WERI-Rb-1 (cell line): ENCODE data around the gene ASB11.
"Not testable (repeated sequence)": the region's sequence is repeated elsewhere in the genome, so short reads cannot be mapped to it uniquely, and the experiment has no call there.

Source experiments
- DNase-seq: peaks from one replicate; pipeline ENCODE4 v3.0.0-alpha.2; 2020
- H3K27ac ChIP-seq: fragments of 250-450 bp; sonication (Bioruptor Pico); 2 replicates; pipeline ENCODE4 v1.5.1; 2020; ENCODE audit warnings: mild to moderate bottlenecking, moderate library complexity
- H3K27me3 ChIP-seq: fragments of 250-450 bp; sonication (Bioruptor Pico); 2 replicates; pipeline ENCODE4 v1.5.1; 2021; ENCODE audit warnings: mild to moderate bottlenecking, low read depth, moderate library complexity; ENCODE audit not compliant: insufficient read depth, severe bottlenecking
- H3K36me3 ChIP-seq: fragments of 250-450 bp; sonication (Bioruptor Pico); 2 replicates; pipeline ENCODE4 v1.5.1; 2020; ENCODE audit warnings: mild to moderate bottlenecking, moderate library complexity
- H3K4me3 ChIP-seq: 2 replicates; pipeline ENCODE4 v1.5.1; 2011; ENCODE audit warnings: low read depth, mild to moderate bottlenecking, control low read depth, low read length
- H3K9me3 ChIP-seq: fragments of 250-450 bp; sonication (Bioruptor Pico); 2 replicates; pipeline ENCODE4 v1.5.1; 2021; ENCODE audit warnings: mild to moderate bottlenecking, moderate library complexity; ENCODE audit not compliant: severe bottlenecking
- TF ChIP-seq, protein P1 (sequence below): IDR thresholded peaks from 2 replicates; pipeline ENCODE4 v1.5.1; 2011; ENCODE audit warnings: low read depth, mild to moderate bottlenecking, control low read depth, inconsistent platforms, low read length

The ASB11 gene

GRCh38 chrX:15310117-15310516 lies 5.3 kb downstream of the ASB11 start:
- TF ChIP-seq, protein P1, sequence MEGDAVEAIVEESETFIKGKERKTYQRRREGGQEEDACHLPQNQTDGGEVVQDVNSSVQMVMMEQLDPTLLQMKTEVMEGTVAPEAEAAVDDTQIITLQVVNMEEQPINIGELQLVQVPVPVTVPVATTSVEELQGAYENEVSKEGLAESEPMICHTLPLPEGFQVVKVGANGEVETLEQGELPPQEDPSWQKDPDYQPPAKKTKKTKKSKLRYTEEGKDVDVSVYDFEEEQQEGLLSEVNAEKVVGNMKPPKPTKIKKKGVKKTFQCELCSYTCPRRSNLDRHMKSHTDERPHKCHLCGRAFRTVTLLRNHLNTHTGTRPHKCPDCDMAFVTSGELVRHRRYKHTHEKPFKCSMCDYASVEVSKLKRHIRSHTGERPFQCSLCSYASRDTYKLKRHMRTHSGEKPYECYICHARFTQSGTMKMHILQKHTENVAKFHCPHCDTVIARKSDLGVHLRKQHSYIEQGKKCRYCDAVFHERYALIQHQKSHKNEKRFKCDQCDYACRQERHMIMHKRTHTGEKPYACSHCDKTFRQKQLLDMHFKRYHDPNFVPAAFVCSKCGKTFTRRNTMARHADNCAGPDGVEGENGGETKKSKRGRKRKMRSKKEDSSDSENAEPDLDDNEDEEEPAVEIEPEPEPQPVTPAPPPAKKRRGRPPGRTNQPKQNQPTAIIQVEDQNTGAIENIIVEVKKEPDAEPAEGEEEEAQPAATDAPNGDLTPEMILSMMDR: no peak
- no peak overlapping the region for H3K4me3 ChIP-seq
- DNase-seq: no peak

DNA sequence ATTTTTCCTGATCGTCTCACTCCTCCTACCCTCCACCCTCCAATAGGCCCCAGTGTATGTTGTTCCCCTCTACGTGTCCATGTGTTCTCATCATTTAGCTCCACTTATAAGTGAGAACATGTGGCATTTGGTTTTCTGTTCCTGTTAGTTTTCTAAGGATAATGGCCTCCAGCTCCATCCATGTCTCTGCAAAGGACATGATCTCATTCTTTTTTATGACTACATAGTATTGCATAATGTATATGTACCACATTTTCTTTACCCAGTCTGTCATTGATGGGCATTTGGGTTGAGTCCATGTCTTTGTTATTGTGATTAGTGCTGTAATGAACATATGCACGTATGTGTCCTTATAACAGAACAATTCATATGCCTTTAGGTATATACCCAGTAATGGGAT lies 9.5 kb downstream of the ASB11 start:
- DNase-seq, H3K27ac ChIP-seq: not testable (repeated sequence)

More at GRCh38 chrX:15310117-15310516, 5.3 kb downstream of the ASB11 start:
- Histone ChIP-seq H3K27me3 (peaks cover 15% of the 10 kb centered on the region), H3K27ac (no peak overlapping the region), H3K9me3 (no peaks in the 10 kb centered on the region), H3K36me3 (no peaks in the 10 kb centered on the region)

GRCh38 chrX:15301924-15302323 lies 13.5 kb downstream of the ASB11 start:
- Histone ChIP-seq H3K27me3 (peaks cover 25% of the 10 kb centered on the region), H3K27ac (no peak overlapping the region), H3K36me3 (no peaks in the 10 kb centered on the region), H3K9me3 (no peaks in the 10 kb centered on the region), H3K4me3 (no peak overlapping the region)
- TF ChIP-seq, protein P1: no peak
- no peak for DNase-seq

More for the DNA sequence above, 9.5 kb downstream of the ASB11 start:
- H3K36me3 ChIP-seq, H3K4me3 ChIP-seq, H3K9me3 ChIP-seq: not testable (repeated sequence)
- peaks cover 24% of the 10 kb centered on the region for H3K27me3 ChIP-seq

- Histone ChIP-seq H3K27ac (no peak overlapping the region), H3K36me3 (no peaks in the 10 kb centered on the region), H3K9me3 (no peaks in the 10 kb centered on the region), H3K4me3 (no peak overlapping the region), H3K27me3 (peaks cover 24% of the 10 kb centered on the region)
- no peak for DNase-seq
- TF ChIP-seq, protein P1: 0 out of 2 replicates have a peak, but pooled peaks have one; percentile 17
These were observed 15.2 kb downstream of the ASB11 start for GRCh38 chrX:15299941-15300851.

DNA sequence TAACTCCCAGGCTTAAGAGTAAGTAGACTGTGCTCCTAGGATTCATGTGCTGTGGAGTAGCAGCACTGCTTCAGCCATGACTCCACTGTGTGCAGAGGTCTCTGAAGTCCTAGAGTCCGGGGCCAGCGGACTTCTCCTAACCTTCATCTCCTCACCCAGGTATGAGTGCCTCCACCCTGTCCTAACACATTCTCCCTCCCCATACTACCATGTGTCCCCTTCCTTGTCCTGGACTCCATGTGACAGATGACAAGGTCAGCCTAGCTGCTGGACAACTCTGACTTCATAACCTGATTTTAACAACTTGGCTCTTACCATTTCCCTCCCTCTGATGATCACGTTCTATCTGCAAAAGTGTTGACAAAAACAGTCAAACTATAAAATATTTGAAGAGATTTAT lies 16.7 kb downstream of the ASB11 start:
- Histone ChIP-seq H3K27me3 (peaks cover 24% of the 10 kb centered on the region), H3K9me3 (no peaks in the 10 kb centered on the region), H3K27ac (no peak overlapping the region), H3K36me3 (no peaks in the 10 kb centered on the region), H3K4me3 (no peak overlapping the region)
- TF ChIP-seq, protein P1: no peak
- DNase-seq: no peak

DNA sequence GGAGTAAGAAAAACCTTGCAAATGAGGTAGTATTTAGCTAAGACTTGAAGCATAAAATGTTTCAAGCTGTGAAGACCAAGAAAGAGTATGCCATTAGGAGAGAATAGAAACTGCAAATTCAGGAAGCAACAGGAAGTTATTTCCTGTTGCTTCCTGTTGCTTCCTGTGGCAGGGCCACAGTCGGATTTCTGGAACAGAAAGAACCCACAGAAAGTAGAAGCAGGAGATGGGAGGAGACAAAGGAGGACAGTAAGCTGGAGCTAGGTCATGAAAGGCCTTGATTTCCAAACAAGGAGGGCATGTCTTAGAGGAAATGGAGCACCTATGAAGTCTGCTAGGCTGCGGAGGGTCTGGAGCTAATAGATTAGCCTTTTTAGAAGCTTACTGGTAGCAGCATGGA lies 17.2 kb downstream of the ASB11 start:
- TF ChIP-seq, protein P1: no peak
- H3K36me3 ChIP-seq: no peaks in the 10 kb centered on the region
- H3K27me3 ChIP-seq: peaks cover 24% of the 10 kb centered on the region
- no peak for DNase-seq
- H3K4me3 ChIP-seq: no peak overlapping the region
- H3K9me3 ChIP-seq: no peaks in the 10 kb centered on the region
- no peak overlapping the region for H3K27ac ChIP-seq
